ENCODE data around the gene SUGCT. TPM values are rescaled to one million over a fixed set of nuclear protein-coding genes. Genes with fewer than 3 reads are reported as not detected.

The SUGCT gene
- total RNA-seq, 1 donor from 2014 or later: 9.8 TPM

- Histone ChIP-seq H3K27ac (peak overlapping the region; percentile 60 to 61), H3K9me3 (no peaks in the 10 kb centered on the region), H3K4me3 (peak overlapping the region in 1 of 2 donors; percentile 13), H3K36me3 (no peaks in the 10 kb centered on the region), H3K27me3 (no peaks in the 10 kb centered on the region), H3K4me1 (peaks cover 0 to 4% of the 10 kb centered on the region in 2 donors)
- intact Hi-C loops (cut with DNase I): no loop called here
- no peak for DNase-seq (ENCODE audit: low spot score in 2 of 2)
- no peak for TF ChIP-seq CTCF (IDR thresholded peaks at IDR 0.05)
Observed at GRCh38 chr7:40525764-40526163, 391.0 kb downstream of the SUGCT start.

GRCh38 chr7:40526951-40527715 lies 392.3 kb downstream of the SUGCT start:
- TF ChIP-seq CTCF (IDR thresholded peaks at IDR 0.05): no peak
- Histone ChIP-seq H3K27me3 (no peaks in the 10 kb centered on the region), H3K9me3 (no peaks in the 10 kb centered on the region), H3K4me1 (peaks cover 0 to 7% of the 10 kb centered on the region in 2 donors), H3K27ac (peak overlapping the region; percentile 56 to 61), H3K36me3 (no peaks in the 10 kb centered on the region), H3K4me3 (peak overlapping the region in 1 of 2 donors; percentile 13)
- intact Hi-C loops (cut with DNase I): no loop called here
- no peak for DNase-seq (ENCODE audit: low spot score in 2 of 2)

- peaks cover 0 to 9% of the 10 kb centered on the region in 2 donors for H3K4me1 ChIP-seq
- intact Hi-C loops (cut with DNase I): no loop called here
- no peak overlapping the region for H3K4me3 ChIP-seq
- no peak for DNase-seq (ENCODE audit: low spot score in 2 of 2)
- no peak for TF ChIP-seq CTCF (IDR thresholded peaks at IDR 0.05)
- H3K27ac ChIP-seq: peak overlapping the region; percentile 56 to 61
- no peaks in the 10 kb centered on the region for H3K27me3 ChIP-seq
- H3K36me3 ChIP-seq: no peaks in the 10 kb centered on the region
- no peaks in the 10 kb centered on the region for H3K9me3 ChIP-seq
Observed at GRCh38 chr7:40527723-40528122, 392.9 kb downstream of the SUGCT start.

- H3K27ac ChIP-seq: no peak overlapping the region
- no peak overlapping the region for H3K4me3 ChIP-seq
- TF ChIP-seq CTCF (IDR thresholded peaks at IDR 0.05): no peak
- DNase-seq (ENCODE audit: low spot score in 2 of 2): no peak
- H3K36me3 ChIP-seq: no peaks in the 10 kb centered on the region
- intact Hi-C loops (cut with DNase I): no loop called here
- peaks cover 0 to 16% of the 10 kb centered on the region in 2 donors for H3K4me1 ChIP-seq
- H3K9me3 ChIP-seq: no peaks in the 10 kb centered on the region
- no peaks in the 10 kb centered on the region for H3K27me3 ChIP-seq
Observed at GRCh38 chr7:40530292-40530691, 395.5 kb downstream of the SUGCT start.

- Histone ChIP-seq H3K4me1 (peaks cover 0 to 18% of the 10 kb centered on the region in 2 donors), H3K27ac (peak overlapping the region in 1 of 2 donors; percentile 41), H3K4me3 (no peak overlapping the region), H3K9me3 (no peaks in the 10 kb centered on the region), H3K36me3 (no peaks in the 10 kb centered on the region), H3K27me3 (no peaks in the 10 kb centered on the region)
- TF ChIP-seq CTCF (IDR thresholded peaks at IDR 0.05): no peak
- no peak for DNase-seq (ENCODE audit: low spot score in 2 of 2)
- intact Hi-C loops (cut with DNase I): no loop called here
Observed at GRCh38 chr7:40531956-40532355, 397.2 kb downstream of the SUGCT start.
